ENCODE results near the gene HRH1. TPM values are rescaled to one million over a fixed set of nuclear protein-coding genes. Genes with fewer than 3 reads are reported as not detected.
A peak's percentile ranks its signal among the peaks of the same experiment; 100 is the strongest.
"Not testable (repeated sequence)": the region's sequence is repeated elsewhere in the genome, so short reads cannot be mapped to it uniquely, and the experiment has no call there.

The HRH1 gene, protein sequence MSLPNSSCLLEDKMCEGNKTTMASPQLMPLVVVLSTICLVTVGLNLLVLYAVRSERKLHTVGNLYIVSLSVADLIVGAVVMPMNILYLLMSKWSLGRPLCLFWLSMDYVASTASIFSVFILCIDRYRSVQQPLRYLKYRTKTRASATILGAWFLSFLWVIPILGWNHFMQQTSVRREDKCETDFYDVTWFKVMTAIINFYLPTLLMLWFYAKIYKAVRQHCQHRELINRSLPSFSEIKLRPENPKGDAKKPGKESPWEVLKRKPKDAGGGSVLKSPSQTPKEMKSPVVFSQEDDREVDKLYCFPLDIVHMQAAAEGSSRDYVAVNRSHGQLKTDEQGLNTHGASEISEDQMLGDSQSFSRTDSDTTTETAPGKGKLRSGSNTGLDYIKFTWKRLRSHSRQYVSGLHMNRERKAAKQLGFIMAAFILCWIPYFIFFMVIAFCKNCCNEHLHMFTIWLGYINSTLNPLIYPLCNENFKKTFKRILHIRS
- 3.4 TPM for polyA plus RNA-seq (ENCODE audit: insufficient read length)

DNA sequence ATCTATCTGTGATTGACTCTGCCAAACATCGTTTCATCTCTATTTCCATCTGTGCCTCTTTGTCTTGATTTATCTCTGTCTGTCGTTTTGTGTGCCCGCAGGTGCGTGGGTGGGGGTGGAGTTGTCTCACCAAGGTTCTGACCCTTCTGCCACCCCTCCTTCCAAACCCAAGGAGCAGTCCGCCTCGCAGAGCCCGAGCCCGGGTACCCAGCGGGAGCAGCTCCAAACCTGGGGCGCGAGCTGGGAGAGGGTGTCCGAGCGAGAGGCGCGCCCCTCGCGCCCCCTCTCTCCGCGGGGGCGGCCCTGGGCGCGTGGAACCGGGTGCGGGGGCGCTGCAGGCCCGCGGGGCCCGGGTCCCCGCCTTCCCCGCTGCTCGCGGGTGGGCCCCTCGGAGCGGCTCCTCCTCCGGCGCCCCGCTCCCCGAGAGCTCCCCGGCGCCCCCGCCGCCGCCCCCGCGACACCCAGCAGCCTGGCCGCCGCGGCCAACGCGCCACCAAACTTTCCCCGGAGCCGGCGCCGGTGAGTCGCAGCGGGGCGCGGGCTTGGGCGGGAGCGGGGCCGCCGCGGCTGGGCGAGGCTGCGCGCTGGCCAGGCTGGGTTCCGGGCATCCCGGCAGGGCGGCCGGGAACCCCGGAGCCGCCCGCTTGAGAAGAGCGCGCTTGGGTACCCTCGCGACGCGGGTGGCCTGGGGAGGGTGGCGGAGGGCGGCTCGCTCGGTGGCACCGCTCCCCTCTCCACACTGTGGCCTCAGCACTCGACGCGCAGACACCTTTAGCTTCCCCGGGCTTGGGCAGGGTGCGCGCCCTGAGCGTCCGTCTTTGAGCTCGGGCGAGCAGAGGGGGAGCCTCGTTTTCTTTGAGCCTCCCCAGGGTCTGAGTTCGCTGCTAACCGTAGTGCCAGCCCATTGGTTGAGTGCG lies at the start of gene HRH1:
HRH1 (plus strand) TSS at position 458 of the 917 bp plus-strand sequence. CDS start 104,545 bp downstream, outside the sequence.
- no peak for DNase-seq

DNA sequence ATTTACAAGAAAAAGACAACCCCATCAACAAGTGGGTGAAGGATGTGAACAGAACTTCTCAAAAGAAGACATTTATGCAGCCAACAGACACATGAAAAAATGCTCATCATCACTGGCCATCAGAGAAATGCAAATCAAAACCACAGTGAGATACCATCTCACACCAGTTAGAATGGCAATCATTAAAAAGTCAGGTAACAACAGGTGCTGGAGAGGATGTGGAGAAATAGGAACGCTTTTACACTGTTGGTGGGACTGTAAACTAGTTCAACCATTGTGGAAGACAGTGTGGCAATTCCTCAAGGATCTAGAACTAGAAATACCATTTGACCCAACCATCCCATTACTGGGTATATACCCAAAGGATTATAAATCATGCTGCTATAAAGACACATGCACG lies 41.0 kb upstream of the HRH1 start:
- DNase-seq, result not testable (repeated sequence)

DNA sequence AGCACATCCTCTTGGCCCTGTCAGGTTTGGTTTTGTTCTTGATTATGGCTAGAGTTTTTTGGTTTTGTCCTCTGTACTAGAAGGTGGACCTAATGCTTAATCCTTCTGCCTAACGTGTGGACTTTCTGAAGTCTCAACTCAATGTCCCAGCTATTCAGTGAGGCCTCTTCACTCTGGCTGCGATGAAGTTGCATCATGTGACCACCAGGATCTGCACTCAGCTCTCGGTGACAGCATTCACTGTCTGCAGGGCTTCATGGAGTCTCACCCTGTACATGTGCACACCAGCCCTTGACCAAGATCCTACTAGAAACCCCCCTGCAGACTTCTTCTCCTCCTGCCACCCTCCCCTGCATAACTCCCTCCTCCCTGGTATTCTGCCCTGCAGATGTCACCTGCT lies 38.7 kb upstream of the HRH1 start:
- DNase-seq, result no peak

DNA sequence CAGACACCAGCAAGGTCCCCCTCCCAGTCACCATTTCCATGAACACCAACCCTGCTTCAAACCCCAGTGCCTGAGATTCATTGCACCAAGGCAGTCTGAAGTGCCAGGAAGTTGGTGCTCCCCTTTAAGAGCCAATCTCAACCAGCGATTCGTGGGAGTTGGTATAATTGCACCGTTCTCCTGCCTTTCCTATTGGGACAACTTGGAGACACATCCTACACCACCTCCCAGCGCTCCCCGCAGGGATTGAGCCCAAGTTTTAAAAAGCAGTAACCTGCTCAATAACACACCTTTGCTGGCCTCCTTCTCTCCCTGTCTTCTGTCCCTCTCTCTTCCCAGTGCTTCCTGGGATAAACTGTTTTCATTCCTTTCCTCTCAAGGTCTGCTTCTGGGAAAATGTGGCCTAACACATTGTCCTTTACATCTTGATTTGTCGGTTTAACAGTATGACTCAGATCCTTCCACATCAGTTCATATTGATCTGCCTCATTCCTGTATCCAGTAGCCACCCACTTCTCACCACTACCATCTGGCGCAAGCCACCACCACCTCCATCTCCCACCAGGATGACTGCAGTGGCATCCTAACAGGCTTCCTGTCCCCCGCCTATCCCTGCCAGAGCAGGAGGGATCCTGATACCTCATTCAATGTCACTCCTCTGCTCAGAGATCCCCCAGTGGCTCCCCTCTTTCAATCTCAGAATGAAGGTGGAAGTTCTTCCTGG lies 37.8 kb upstream of the HRH1 start:
- no peak for DNase-seq

DNA sequence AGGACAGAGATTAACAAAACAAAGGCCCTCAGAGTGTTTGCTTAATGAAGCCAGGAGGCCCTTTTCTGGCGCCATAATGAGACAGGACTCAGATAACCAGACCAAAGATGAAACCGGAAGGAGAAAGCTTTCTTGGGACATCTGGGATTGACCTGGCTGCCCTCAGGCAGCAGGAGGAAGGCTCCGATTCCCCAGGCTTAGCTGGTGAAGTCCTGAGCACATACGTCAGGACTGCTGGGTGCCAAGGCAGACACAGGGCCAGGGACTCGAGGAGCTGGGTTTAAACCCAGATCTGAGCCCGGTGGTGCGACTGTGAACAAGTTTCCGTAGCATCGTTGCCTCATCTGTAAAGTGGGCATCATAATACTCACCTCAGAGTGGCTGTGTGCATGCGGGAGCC lies 36.7 kb upstream of the HRH1 start:
- no peak for DNase-seq

DNA sequence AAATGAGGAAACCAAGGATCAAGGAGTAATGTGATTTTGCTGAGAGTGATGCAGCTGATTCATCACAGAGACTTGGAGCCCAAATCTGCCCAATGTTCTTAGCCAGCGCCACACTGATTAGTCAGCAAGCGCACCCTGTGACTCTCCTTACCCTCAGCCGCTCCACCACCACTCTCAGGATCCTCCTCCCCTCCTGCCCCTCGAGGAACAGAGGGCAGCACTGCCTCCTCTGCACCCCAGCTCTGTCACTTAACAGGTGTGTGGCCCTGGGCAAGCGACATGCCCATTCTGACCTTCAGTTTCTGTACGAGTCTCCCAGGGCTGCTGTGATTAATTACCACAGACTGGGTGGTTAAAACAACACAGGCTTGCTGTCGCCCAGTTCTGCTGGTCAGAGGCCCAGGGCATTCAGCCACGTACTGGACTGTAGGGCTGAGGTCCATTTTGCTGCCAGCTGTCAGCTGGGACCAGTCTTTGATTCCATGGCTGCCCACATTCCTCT lies 36.1 kb upstream of the HRH1 start:
- no peak for DNase-seq

DNA sequence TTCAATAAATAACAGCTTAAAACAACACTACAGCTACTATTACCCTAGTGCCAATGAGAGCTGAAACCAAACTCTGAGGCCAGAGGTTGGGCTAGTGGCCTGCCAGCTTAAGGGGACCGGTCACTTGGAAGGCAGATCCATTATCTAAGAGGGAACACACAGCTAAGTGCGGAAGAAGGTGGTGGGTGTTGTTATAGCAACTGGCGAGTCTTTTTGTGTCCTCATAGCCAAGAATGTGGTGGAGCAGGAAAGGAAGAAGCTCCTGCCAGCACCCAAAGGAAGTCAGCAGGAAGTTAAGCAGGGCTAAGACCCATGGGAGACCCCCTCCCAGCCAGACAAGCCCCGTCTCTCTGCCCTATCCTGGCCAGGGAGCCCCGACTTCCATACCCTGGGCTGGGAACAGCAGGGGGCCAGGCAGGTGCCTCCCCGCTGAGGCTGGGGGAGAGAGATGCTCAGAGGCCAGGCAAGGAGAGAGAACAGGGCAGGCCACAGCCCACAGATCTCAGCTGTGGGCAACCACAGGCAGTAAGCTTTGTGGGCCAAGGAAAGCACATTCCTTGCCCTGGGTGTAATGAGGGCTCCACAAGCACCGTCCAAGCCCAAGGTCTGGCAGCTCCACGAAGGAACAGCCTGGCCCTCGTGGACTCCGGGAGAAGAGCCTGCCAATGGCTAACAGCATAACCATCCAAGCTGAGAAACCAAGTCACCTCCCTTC lies 34.0 kb upstream of the HRH1 start:
- no peak for DNase-seq

DNA sequence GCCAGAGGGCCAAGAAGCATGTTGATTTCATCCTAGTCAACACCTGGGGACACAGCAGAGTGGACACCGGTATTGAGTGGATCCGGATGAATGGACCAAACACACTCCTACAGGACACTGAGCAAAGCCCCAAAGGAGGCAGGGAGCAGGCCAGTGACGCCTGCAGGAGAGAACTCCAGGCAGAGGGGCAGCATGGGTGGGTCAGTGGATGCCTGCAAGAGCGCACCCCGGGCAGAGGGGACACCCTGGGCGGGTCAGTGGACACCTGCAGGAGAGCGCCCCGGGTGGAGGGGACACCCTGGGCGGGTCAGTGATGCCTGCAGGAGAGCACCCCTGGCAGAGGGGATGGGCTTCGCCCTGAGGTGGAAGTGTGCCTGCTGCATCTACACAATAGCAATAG lies 27.6 kb upstream of the HRH1 start:
- no peak for DNase-seq

DNA sequence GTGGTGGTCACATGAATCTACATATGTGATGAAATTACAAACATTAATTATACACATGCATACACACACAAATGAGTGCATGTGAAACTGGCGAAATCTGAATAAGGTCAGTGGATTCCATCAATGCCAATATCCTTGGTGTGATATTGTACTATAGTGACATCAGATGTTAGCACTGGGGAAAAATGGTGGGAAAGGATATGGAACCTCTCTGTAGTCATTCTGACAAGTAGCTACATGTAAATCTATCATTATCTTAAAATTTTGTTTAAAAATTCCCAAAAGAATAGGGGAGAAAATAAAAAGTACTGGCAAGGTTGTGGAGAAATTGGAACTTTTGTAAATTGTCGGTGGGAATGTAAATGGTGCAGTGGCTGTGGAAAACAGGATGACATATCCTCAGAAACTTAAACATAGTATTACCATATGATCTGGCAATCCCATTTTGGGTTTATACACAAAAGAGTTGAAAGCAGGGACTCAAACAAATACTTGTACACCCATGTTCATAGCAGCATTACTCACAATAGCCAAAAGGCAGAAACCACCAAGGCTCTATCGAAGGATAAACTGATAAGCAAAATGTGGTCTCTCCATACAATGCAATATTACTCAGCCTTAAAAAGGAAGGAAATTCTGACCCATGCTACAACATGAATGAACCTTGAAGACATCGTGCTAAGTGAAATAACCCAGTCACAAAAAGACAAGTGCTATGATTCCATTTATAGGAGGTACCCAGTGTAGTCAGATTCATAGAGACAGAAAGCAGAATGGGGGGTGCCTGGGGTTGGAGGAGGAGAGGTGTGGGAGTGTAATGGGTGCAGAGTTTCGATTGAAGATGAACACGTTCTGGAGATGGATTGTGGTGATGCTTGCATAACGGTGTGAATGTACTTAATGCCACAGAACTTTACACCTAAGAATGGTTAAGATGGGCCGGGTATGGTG lies 25.3 kb upstream of the HRH1 start:
- DNase-seq, result no peak

DNA sequence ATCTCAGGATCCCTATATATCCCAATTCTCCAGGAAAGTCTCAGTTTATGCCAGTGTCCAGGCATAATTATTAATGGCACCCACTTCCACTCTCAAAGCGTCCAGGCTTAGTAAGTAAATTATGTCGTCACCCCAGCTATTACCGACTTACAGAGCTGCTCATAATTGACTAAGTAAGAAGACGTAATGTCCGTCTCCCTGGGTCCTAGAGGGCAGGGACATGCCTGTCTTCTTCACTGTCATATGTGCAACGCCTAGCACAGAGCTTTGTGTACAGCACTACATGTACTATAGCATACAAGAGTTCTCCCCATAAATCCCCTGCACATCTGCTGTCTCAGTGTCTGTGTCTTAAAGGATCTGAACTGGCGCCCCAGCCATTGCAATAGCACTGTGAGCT lies 23.9 kb upstream of the HRH1 start:
- DNase-seq, result no peak

DNA sequence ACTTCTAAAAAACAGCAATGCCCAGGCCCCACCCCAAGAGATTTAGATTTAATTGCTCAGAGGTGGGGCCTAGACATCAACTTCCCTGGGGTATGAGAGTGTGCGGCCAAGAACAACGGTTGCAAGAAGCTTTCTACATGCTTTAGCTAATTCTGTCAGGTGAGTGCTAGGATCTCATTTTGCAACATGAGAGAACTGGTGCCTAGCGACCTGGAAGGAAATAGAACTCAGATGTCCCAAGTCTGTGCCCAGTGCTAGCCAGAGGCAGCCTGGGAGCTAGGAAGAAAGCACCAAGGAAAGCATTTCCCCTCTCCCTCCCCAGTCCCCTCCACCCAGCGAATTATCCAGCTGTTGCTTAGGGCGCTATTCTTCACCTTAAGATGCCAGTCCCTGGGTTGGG lies 22.9 kb upstream of the HRH1 start:
- no peak for DNase-seq

DNA sequence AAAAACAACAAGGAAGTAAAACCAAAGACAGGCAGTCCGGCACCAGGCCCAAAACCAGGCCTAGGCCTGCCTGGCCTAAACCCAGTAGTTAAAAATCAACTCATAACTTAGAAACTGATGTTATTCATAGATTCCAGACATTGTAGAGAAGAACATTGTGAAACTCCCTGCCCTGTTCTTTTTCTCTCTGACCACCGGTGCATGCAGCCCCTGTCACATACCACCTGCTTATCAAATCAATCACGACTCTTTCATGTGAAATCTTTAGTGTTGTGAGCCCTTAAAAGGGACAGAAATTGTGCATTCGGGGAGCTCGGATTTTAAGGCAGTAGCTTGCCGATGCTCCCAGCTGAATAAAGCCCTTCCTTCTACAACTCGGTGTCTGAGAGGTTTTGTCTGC lies 22.4 kb upstream of the HRH1 start:
- DNase-seq, result not testable (repeated sequence)

DNA sequence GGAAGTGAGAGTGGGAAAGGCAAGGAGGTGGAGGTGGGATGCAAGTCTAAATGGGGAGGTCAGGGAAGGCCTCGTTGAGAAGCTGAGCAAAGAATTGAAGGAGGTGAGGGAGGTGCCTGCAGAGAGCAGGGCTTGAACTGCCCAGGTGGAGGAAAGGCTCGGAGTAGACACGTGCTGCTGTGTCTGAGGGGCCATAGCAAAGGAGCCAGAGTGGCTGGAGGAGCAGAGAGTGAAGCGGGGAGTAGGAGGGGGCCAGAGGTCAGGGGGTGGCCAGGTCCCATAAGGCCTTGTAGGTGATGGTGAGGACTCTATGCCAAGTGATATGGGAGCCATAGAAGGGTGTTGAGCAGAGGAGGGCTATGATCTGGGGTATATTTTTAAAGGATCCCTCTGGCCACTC lies 21.4 kb upstream of the HRH1 start:
- DNase-seq, result no peak

DNA sequence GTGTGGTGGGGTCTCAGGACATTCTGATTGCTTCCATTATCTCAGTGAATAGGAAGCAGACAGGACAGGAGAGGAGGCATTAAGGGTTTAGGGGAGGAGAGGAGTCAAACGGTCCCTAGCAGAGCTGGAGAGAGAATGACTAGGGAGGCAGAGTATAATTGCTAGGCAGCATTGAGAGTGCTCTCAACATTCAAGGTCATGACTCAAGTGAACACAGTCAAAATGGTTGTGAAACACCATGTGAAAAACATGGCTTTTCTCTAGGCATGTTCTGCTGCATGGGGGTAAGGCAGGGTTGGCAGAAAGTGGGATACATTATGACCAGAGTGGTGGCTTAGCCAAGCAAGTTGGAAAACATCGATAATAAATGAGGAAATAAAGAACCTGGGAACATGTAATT lies 19.5 kb upstream of the HRH1 start:
- DNase-seq, result no peak

DNA sequence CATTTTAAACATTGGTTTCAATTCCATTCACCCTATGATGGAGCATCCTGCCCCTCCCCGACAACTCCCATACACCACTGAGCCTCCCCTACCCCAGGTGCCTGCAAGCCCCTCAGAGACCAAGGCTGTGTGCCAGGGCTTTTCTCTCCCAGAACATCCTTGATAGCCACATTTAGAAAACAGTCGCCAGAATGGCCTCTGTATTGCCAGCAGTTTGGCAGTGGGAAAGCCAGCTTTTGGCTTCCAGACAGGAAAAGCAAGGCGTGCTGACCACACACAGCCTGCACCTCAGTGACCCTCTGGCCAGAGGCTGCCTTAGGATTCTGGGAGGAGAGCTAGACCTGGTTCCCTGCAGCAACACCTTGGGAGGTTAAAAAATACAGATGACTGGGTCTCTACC lies 18.2 kb upstream of the HRH1 start:
- DNase-seq, result no peak

DNA sequence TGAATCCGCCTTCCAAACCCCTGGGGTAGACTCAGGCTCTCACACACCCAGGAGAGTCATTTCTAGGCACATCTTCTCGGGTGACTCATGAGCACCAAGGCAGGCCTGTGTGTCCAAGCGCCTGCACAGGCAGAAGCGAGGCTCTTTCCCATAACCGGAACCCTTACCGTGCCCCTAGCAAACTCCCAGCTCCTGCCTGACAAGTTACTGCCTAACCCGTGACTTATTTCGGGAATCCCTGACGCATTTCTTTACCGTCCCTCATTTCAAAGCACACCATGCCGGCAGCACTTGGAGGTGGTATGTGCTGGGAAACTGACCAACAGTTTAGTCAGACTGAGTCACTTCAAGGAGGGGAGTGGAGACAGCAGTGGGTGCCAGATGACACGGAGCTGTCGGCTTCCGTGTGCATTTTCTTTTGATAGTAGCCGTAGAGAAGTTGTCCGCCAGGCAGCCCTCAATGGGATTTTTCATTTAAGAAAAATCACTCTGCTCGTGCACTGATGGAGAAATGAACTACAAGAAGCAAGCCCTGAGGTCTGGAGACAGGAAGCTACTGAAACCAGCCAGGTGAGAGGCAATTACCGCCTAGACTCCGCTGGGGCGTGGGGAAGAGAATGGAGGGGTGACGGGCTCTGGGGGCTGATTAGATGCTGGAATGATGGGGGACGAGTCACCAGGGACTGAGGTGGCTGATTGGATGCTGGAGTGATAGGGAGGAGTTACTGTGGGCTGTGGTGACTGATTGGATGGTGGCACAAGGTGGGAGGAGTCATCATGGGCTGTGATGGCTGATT lies 17.3 kb upstream of the HRH1 start:
- peak; percentile 61 for DNase-seq

DNA sequence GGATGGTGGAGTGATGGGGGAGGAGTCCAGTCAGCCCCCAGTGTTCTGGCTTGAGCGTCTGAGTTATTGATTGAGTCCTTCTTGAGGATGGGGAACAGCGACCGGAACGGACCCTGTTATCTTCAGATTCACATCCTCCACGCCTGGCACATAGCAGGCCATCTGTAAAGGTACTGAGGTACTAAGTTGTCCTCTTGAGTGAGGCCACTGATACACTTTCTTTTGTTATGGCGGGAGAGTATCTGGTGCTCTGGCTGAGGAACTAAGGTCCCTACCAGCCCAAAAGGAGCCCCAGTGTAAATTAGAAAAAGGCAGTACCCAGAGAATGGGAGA lies 16.7 kb upstream of the HRH1 start:
- no peak for DNase-seq

DNA sequence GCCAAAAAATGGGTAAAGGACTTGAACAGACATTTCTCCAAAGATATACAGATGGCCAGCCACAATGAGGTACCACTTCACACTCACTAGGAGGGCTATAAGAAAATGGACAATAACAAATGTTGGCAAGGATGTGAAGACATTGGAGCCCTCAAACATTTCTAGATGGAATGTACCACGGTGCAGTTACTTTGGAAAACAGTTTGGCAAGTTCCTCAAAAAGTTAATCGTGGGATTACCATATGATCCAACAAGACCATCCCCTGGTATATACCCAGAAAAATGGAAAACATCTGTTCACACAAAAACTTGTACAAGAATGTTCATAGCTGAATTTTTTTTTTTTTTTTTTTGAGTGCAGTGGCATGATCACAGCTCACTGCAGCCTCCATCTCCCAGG lies 15.9 kb upstream of the HRH1 start:
- DNase-seq, result no peak

DNA sequence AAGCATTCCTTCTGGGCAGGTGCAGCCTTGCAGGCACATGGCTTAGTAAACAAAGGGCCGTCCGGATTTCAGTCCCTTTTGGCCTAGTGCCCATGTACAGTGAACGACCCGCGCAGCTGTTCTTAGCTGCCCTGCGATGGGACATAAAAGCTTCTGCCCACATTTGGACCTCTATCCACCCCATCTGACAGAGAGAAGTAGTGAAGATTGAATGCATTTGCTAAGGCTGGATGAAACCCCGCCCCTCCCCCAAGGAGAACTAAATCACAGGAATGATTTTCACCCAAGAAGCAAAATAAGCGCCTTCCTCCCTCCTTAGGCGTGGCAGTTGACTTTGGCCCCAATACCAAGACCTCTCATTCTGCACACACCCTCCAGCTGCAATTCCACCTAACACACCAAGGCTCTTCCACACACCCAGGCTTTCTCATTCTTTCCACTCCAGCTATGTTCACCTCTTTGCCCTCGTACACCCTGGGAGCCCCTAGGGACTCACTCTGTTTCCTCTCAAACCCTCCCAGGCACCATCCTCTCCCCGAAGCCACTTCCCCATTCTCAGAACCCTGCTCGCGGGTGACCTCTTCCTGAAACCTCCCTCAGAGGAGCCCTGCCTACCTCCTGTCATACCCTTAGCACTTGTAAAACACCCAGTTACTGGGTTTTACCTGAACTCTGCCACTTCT lies 14.1 kb upstream of the HRH1 start:
- no peak for DNase-seq
